ENCODE results near the gene GNA15.

GNA15 gene

GRCh38 chr19:3125900-3126524 is 9.8 kb upstream of the GNA15 start (continued):
- TF ChIP-seq, protein P1, sequence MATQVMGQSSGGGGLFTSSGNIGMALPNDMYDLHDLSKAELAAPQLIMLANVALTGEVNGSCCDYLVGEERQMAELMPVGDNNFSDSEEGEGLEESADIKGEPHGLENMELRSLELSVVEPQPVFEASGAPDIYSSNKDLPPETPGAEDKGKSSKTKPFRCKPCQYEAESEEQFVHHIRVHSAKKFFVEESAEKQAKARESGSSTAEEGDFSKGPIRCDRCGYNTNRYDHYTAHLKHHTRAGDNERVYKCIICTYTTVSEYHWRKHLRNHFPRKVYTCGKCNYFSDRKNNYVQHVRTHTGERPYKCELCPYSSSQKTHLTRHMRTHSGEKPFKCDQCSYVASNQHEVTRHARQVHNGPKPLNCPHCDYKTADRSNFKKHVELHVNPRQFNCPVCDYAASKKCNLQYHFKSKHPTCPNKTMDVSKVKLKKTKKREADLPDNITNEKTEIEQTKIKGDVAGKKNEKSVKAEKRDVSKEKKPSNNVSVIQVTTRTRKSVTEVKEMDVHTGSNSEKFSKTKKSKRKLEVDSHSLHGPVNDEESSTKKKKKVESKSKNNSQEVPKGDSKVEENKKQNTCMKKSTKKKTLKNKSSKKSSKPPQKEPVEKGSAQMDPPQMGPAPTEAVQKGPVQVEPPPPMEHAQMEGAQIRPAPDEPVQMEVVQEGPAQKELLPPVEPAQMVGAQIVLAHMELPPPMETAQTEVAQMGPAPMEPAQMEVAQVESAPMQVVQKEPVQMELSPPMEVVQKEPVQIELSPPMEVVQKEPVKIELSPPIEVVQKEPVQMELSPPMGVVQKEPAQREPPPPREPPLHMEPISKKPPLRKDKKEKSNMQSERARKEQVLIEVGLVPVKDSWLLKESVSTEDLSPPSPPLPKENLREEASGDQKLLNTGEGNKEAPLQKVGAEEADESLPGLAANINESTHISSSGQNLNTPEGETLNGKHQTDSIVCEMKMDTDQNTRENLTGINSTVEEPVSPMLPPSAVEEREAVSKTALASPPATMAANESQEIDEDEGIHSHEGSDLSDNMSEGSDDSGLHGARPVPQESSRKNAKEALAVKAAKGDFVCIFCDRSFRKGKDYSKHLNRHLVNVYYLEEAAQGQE (tag by site-specific recombination; IDR thresholded peaks at IDR 0.05) = no peak
- TF ChIP-seq ZNF239 (tag by site-specific recombination; IDR thresholded peaks at IDR 0.05) (no peak), KLF7 (tag by site-specific recombination; IDR thresholded peaks at IDR 0.05; ENCODE audit: borderline replicate concordance) (0 out of 2 replicates have a peak, but pooled peaks have one; percentile 36), ZNF549 (tag by site-specific recombination; IDR thresholded peaks at IDR 0.05) (no peak), ZNF16 (tag by site-specific recombination; IDR thresholded peaks at IDR 0.05; ENCODE audit: low read depth) (peak; percentile 78), GLIS2 (tag by site-specific recombination; IDR thresholded peaks at IDR 0.05) (no peak), KLF17 (tag by site-specific recombination; IDR thresholded peaks at IDR 0.05) (0 out of 2 replicates have a peak, but pooled peaks have one; percentile 41), SETDB1 (IDR thresholded peaks at IDR 0.05; ENCODE audit: insufficient read length, low read length) (no peak), ZFHX2 (tag by site-specific recombination; conservative IDR thresholded peaks at IDR 0.05) (peak; percentile 47), ZNF791 (tag by site-specific recombination; IDR thresholded peaks at IDR 0.05) (no peak), ZNF561 (tag by site-specific recombination; IDR thresholded peaks at IDR 0.05; ENCODE audit: borderline replicate concordance) (no peak), ZSCAN16 (tag by site-specific recombination; IDR thresholded peaks at IDR 0.05) (no peak), KLF1 (tag by site-specific recombination; IDR thresholded peaks at IDR 0.05) (peak; percentile 68), ZNF660 (tag by site-specific recombination; IDR thresholded peaks at IDR 0.05) (no peak), ZNF596 (tag by site-specific recombination; IDR thresholded peaks at IDR 0.05) (no peak), ZNF837 (tag by site-specific recombination; IDR thresholded peaks at IDR 0.05) (no peak), ZBTB20 (tag by site-specific recombination; IDR thresholded peaks at IDR 0.05) (no peak), ZNF341 (tag by site-specific recombination; IDR thresholded peaks at IDR 0.05; ENCODE audit: low read depth) (peak; percentile 71), ZNF670 (tag by site-specific recombination; IDR thresholded peaks at IDR 0.05; ENCODE audit: low read depth) (no peak), ZNF843 (tag by site-specific recombination; IDR thresholded peaks at IDR 0.05) (no peak), SP7 (tag by site-specific recombination; IDR thresholded peaks at IDR 0.05) (no peak)
- TF ChIP-seq, protein P2, sequence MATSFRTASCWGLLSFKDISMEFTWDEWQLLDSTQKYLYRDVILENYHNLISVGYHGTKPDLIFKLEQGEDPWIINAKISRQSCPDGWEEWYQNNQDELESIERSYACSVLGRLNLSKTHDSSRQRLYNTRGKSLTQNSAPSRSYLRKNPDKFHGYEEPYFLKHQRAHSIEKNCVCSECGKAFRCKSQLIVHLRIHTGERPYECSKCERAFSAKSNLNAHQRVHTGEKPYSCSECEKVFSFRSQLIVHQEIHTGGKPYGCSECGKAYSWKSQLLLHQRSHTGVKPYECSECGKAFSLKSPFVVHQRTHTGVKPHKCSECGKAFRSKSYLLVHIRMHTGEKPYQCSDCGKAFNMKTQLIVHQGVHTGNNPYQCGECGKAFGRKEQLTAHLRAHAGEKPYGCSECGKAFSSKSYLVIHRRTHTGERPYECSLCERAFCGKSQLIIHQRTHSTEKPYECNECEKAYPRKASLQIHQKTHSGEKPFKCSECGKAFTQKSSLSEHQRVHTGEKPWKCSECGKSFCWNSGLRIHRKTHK (tag by site-specific recombination; IDR thresholded peaks at IDR 0.05) = no peak
- TF ChIP-seq, protein P3, sequence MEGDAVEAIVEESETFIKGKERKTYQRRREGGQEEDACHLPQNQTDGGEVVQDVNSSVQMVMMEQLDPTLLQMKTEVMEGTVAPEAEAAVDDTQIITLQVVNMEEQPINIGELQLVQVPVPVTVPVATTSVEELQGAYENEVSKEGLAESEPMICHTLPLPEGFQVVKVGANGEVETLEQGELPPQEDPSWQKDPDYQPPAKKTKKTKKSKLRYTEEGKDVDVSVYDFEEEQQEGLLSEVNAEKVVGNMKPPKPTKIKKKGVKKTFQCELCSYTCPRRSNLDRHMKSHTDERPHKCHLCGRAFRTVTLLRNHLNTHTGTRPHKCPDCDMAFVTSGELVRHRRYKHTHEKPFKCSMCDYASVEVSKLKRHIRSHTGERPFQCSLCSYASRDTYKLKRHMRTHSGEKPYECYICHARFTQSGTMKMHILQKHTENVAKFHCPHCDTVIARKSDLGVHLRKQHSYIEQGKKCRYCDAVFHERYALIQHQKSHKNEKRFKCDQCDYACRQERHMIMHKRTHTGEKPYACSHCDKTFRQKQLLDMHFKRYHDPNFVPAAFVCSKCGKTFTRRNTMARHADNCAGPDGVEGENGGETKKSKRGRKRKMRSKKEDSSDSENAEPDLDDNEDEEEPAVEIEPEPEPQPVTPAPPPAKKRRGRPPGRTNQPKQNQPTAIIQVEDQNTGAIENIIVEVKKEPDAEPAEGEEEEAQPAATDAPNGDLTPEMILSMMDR (tag by site-specific recombination; IDR thresholded peaks at IDR 0.05) = peak; percentile 98
- TF ChIP-seq, protein P4, sequence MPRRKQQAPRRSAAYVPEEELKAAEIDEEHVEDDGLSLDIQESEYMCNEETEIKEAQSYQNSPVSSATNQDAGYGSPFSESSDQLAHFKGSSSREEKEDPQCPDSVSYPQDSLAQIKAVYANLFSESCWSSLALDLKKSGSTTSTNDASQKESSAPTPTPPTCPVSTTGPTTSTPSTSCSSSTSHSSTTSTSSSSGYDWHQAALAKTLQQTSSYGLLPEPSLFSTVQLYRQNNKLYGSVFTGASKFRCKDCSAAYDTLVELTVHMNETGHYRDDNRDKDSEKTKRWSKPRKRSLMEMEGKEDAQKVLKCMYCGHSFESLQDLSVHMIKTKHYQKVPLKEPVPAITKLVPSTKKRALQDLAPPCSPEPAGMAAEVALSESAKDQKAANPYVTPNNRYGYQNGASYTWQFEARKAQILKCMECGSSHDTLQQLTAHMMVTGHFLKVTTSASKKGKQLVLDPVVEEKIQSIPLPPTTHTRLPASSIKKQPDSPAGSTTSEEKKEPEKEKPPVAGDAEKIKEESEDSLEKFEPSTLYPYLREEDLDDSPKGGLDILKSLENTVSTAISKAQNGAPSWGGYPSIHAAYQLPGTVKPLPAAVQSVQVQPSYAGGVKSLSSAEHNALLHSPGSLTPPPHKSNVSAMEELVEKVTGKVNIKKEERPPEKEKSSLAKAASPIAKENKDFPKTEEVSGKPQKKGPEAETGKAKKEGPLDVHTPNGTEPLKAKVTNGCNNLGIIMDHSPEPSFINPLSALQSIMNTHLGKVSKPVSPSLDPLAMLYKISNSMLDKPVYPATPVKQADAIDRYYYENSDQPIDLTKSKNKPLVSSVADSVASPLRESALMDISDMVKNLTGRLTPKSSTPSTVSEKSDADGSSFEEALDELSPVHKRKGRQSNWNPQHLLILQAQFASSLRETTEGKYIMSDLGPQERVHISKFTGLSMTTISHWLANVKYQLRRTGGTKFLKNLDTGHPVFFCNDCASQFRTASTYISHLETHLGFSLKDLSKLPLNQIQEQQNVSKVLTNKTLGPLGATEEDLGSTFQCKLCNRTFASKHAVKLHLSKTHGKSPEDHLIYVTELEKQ (tag by site-specific recombination; IDR thresholded peaks at IDR 0.05; ENCODE audit: borderline replicate concordance) = no peak
